Measurements from ENCODE around the gene CRB3.

CRB3 gene

GRCh38 chr19:6448045-6448444 is 16.0 kb upstream of the CRB3 start:
- TF ChIP-seq CTCF (IDR thresholded peaks at IDR 0.05; ENCODE audit: low read depth, low read length): no peak
- Histone ChIP-seq H3K4me1 (no peaks in the 10 kb centered on the region), H3K4me3 (ENCODE audit: low read depth, low read length) (no peak overlapping the region), H3K36me3 (no peaks in the 10 kb centered on the region), H3K9me3 (no peaks in the 10 kb centered on the region; the same call in 1 of the 2 replicates), H3K27me3 (no peaks in the 10 kb centered on the region)
- no peak for DNase-seq

- H3K9me3 ChIP-seq: peaks cover 11% of the 10 kb centered on the region
- peaks cover 17% of the 10 kb centered on the region for H3K36me3 ChIP-seq
- no peak for TF ChIP-seq CTCF (IDR thresholded peaks at IDR 0.05; ENCODE audit: low read depth, low read length)
- H3K27me3 ChIP-seq: no peaks in the 10 kb centered on the region
- no peaks in the 10 kb centered on the region for H3K4me1 ChIP-seq
- DNase-seq: no peak
- no peak overlapping the region for H3K4me3 ChIP-seq (ENCODE audit: low read depth, low read length)
These were observed 13.9 kb upstream of the CRB3 start for GRCh38 chr19:6450166-6450565.

- Histone ChIP-seq H3K4me1 (no peaks in the 10 kb centered on the region), H3K9me3 (peaks cover 11% of the 10 kb centered on the region; the same call in 1 of the 2 replicates), H3K36me3 (peaks cover 17% of the 10 kb centered on the region), H3K4me3 (ENCODE audit: low read depth, low read length) (no peak overlapping the region), H3K27me3 (no peaks in the 10 kb centered on the region)
- no peak for TF ChIP-seq CTCF (IDR thresholded peaks at IDR 0.05; ENCODE audit: low read depth, low read length)
- no peak for DNase-seq
These were observed 12.4 kb upstream of the CRB3 start for GRCh38 chr19:6451583-6452222.

- Histone ChIP-seq H3K4me1 (no peaks in the 10 kb centered on the region), H3K9me3 (peaks cover 11% of the 10 kb centered on the region; the same call in 1 of the 2 replicates), H3K27me3 (no peaks in the 10 kb centered on the region), H3K36me3 (peaks cover 17% of the 10 kb centered on the region), H3K4me3 (ENCODE audit: low read depth, low read length) (no peak overlapping the region)
- TF ChIP-seq CTCF (IDR thresholded peaks at IDR 0.05; ENCODE audit: low read depth, low read length): no peak
- no peak for DNase-seq
These were observed 11.9 kb upstream of the CRB3 start for GRCh38 chr19:6452223-6452614.

- Histone ChIP-seq H3K27me3 (no peaks in the 10 kb centered on the region), H3K9me3 (peaks cover 11% of the 10 kb centered on the region; the same call in 1 of the 2 replicates), H3K4me1 (no peaks in the 10 kb centered on the region), H3K4me3 (ENCODE audit: low read depth, low read length) (no peak overlapping the region), H3K36me3 (peaks cover 17% of the 10 kb centered on the region)
- TF ChIP-seq CTCF (IDR thresholded peaks at IDR 0.05; ENCODE audit: low read depth, low read length): no peak
- no peak for DNase-seq
These were observed 11.2 kb upstream of the CRB3 start for GRCh38 chr19:6452899-6453298.

- no peak for DNase-seq
- Histone ChIP-seq H3K27me3 (no peaks in the 10 kb centered on the region), H3K36me3 (peaks cover 17% of the 10 kb centered on the region), H3K4me3 (ENCODE audit: low read depth, low read length) (no peak overlapping the region), H3K9me3 (peaks cover 11% of the 10 kb centered on the region; the same call in 1 of the 2 replicates), H3K4me1 (no peaks in the 10 kb centered on the region)
- TF ChIP-seq CTCF (IDR thresholded peaks at IDR 0.05; ENCODE audit: low read depth, low read length): no peak
These were observed 10.0 kb upstream of the CRB3 start for GRCh38 chr19:6453951-6454565.
